Epidermal melanocyte (primary cell): ENCODE data around the gene G6PC1.
A peak's percentile ranks its signal among the peaks of the same experiment; 100 is the strongest.

Source experiments
- DNase-seq: peaks from one replicate; pipeline ENCODE4 v3.0.0; 2011; ENCODE audit warnings: low spot score; ENCODE audit not compliant: insufficient read length

Gene G6PC1

GRCh38 chr17:42937712-42938596, 37.4 kb downstream of the G6PC1 start:
- DNase-seq = peak; percentile 72

DNA sequence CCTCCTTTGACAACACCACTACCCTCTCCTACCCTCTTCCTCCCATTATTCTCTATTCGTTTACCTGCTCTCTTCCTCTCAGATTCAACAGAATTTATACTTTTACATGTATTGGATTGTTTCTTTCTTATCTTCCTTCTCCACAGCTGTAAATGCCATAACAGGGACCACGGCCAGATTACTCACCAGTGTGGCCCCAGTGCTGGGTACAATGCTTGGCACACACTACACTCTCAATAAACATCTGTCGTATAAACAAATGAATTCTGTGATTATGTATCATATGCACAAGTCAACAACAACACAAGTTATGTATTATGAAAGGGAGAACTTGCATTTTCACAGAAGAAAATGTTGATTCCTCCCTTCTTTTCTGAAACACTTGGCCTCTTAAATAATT, 43.6 kb downstream of the G6PC1 start:
- no peak for DNase-seq

DNA sequence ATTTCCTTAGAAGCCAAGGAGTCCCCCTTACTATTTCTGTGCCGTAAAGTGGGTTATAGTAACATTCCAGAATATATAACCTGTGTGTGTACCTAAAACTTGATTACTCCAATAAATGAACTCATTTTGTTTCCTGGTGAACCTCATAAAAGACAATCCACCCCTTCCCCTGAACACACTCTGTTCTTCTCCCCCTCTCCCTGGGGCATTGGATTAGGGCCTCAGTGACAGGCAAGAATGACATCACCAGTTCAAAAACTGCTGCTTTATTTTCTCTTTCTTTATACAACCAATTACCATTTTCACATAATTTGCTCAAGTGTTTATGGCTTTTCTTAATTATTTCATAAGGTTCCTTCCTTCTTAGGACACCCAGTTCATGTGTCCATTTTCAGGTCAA, 46.2 kb downstream of the G6PC1 start:
- DNase-seq = no peak

DNA sequence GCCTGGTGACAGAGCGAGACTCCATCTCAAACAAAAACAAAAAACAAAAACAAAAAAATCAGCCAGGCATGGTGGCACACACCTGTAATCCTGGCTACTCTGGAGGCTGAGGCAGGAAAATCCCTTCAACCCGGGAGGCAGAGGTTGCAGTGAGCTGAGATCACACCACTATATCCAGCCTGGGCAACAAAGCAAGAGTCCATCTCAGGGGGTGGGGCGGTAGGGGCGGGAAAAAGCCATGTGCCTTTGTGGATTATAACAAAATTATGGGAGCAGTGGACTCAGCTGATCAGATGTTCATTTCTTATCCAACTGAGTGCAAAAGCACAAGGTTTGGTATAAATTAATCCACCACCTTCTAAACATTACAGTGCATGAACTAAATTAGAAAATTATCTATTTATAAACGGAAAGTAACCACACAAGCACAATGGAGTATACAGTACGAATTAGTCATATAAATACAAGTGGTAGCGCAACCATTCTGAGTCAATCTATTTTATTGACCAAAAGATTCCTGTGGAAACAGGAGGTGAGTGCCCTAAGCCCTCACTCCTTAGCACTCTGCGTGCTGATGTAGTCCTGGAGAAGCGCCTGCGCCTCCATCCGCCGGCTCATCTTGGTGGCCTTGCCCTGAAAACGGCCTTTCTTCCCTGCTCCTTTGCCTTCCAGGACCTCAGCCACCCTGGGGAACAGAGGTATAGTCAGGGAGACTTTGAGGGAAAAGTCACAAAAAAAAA, 49.6 kb downstream of the G6PC1 start:
- DNase-seq = no peak
